HCT116 (cell line): ENCODE measurements around the gene ST6GALNAC2. TPM values are rescaled to one million over a fixed set of nuclear protein-coding genes. Genes with fewer than 3 reads are reported as not detected.

Experiments
- ATAC-seq: fragments of 200-7000 bp; cut with Tn5 transposase; 2 replicates; pipeline ENCODE4 v1.9.1; 2020; ENCODE audit warnings: mild to moderate bottlenecking, moderate library complexity
- BruUV-seq: library from RNA; stranded (reverse); fragments of 400-500 nt; replicated peaks from 2 replicates; lab custom pipeline; 2021; lab: Mats Ljungman, UMichigan
- CTCF ChIA-PET: fragments of 300-600 bp; sonication (Branson Sonifier 250); formaldehyde crosslinking; loops from one replicate; lab custom pipeline; 2021; ENCODE audit warnings: antibody characterized with exemption; lab: Charles Lee
- POLR2A ChIA-PET: fragments of 300-600, 350-600 bp; sonication (Branson Sonifier 250); formaldehyde crosslinking; loops from one replicate; lab custom pipeline; 2021; ENCODE audit warnings: antibody characterized with exemption; lab: Charles Lee
- RAD21 ChIA-PET, 2 experiments: fragments of 300-600 bp; sonication (Branson Sonifier 250); formaldehyde crosslinking; loops; one replicate each; lab custom pipeline; 2023; ENCODE audit warnings: low total read pairs in 2 of 2; ENCODE audit not compliant: uncharacterized antibody in 2 of 2, unreplicated experiment in 2 of 2, low non-redundant PET in 1 of 2; lab: Charles Lee
- DNase-seq: peaks from one replicate; pipeline ENCODE4 v3.0.0-alpha.2; 2010; ENCODE audit warnings: low read depth, low spot score
- H2AFZ ChIP-seq: fragments of 200-600 bp; shearing (Covaris generic), sonication (generic); 2 replicates; pipeline ENCODE4 v1.6.1; 2017; ENCODE audit warnings: low read depth, mixed run types, mixed read lengths, antibody characterized with exemption, low read length; ENCODE audit not compliant: poor library complexity, severe bottlenecking
- H3K27ac ChIP-seq: 2 replicates; pipeline ENCODE4 v1.5.1; 2012; ENCODE audit warnings: low read depth, low read length
- H3K27me3 ChIP-seq: fragments of 200-600 bp; sonication (generic); 2 replicates; pipeline ENCODE4 v1.6.1; 2016; ENCODE audit warnings: mixed run types, low read length, mixed read lengths; ENCODE audit not compliant: insufficient read depth
- H3K36me3 ChIP-seq, 2 experiments: fragments of 200-500 bp in 1 of 2; fragments of 200-600 bp in 1 of 2; sonication (Bioruptor generic) in 1 of 2; sonication (generic) in 1 of 2; 2 replicates each; pipeline versions ENCODE4 v1.5.1 to v1.6.1; 2014 to 2016; ENCODE audit warnings: low read length in 2 of 2, inconsistent platforms in 1 of 2, mixed read lengths in 1 of 2, mixed run types in 1 of 2; ENCODE audit not compliant: insufficient read depth in 2 of 2, control insufficient read depth in 1 of 2
- H3K4me1 ChIP-seq, 2 experiments: fragments of 200-600 bp in 1 of 2; sonication (generic) in 1 of 2; 2 replicates each; pipeline versions ENCODE4 v1.5.1 to v1.6.1; 2012 to 2017; ENCODE audit warnings: low read length in 2 of 2, inconsistent platforms in 1 of 2, mild to moderate bottlenecking in 1 of 2, mixed read lengths in 1 of 2, mixed run types in 1 of 2, moderate library complexity in 1 of 2; ENCODE audit not compliant: insufficient read depth in 2 of 2, control insufficient read depth in 1 of 2
- H3K4me2 ChIP-seq: fragments of 200-600 bp; sonication (generic); 2 replicates; pipeline ENCODE4 v1.6.1; 2017; ENCODE audit warnings: mixed run types, low read length, mixed read lengths
- H3K4me3 ChIP-seq, 2 experiments: fragments of 200-600 bp in 1 of 2; sonication (generic) in 1 of 2; replicated peaks in 1 of 2; 2 replicates each; pipeline ENCODE4 v1.5.1; 2011 to 2016; ENCODE audit warnings: low read length in 2 of 2, control low read depth in 1 of 2, low read depth in 1 of 2, mild to moderate bottlenecking in 1 of 2, mixed read lengths in 1 of 2, mixed run types in 1 of 2
- H3K79me2 ChIP-seq: fragments of 200-600 bp; sonication (generic); 2 replicates; pipeline ENCODE4 v1.6.1; 2017; ENCODE audit warnings: mild to moderate bottlenecking, mixed run types, low read length, moderate library complexity, mixed read lengths; ENCODE audit not compliant: insufficient read depth
- H3K9ac ChIP-seq: fragments of 200-600 bp; sonication (generic); 2 replicates; pipeline ENCODE4 v1.6.1; 2016; ENCODE audit warnings: low read length, mixed read lengths
- H3K9me2 ChIP-seq: fragments of 200-600 bp; sonication (generic), shearing (Covaris generic); 2 replicates; pipeline ENCODE4 v1.6.1; 2017; ENCODE audit warnings: mixed run types, mild to moderate bottlenecking, moderate library complexity; ENCODE audit not compliant: insufficient read depth
- H3K9me3 ChIP-seq, 2 experiments: fragments of 200-500 bp in 1 of 2; fragments of 200-600 bp in 1 of 2; sonication (Bioruptor generic) in 1 of 2; sonication (generic) in 1 of 2; 2 replicates each; pipeline ENCODE4 v1.6.1; 2014 to 2017; ENCODE audit warnings: low read length in 2 of 2, mixed read lengths in 2 of 2, inconsistent platforms in 1 of 2, low read depth in 1 of 2, mild to moderate bottlenecking in 1 of 2, mixed run types in 1 of 2, moderate library complexity in 1 of 2; ENCODE audit not compliant: control insufficient read depth in 1 of 2, insufficient read depth in 1 of 2
- H4K20me1 ChIP-seq: fragments of 200-600 bp; sonication (generic), shearing (Covaris generic); 2 replicates; pipeline ENCODE4 v1.6.1; 2017; ENCODE audit warnings: mixed run types, mild to moderate bottlenecking, moderate library complexity; ENCODE audit not compliant: insufficient read depth
- EZH2phosphoT487 ChIP-seq: fragments of 200-600 bp; IDR thresholded peaks from 2 replicates; pipeline ENCODE4 v1.6.1; 2018; ENCODE audit warnings: antibody characterized with exemption, borderline replicate concordance
- JUND ChIP-seq: IDR thresholded peaks from 2 replicates; pipeline ENCODE4 v1.6.1; 2012
- RAD21 ChIP-seq: IDR thresholded peaks from 2 replicates; pipeline ENCODE4 v1.6.1; 2012; ENCODE audit warnings: low read depth, mild to moderate bottlenecking
- intact Hi-C: fragments of 100-400 bp; cut with micrococcal nuclease; formaldehyde crosslinking; loops from 2 replicates; pipeline ENCODE4 v1.10.0; 2022
- total RNA-seq: library from RNA; stranded (reverse); gene quantifications from one replicate; pipeline ENCODE4 v1.2.1, GENCODE V29; 2021; ENCODE audit not compliant: unreplicated experiment
- TF ChIP-seq, protein P1 (sequence below), 3 experiments: fragments of 200-600 bp in 1 of 3; sonication (generic) in 1 of 3; IDR thresholded peaks in 2 of 3; conservative IDR thresholded peaks in 1 of 3; 2 replicates each; pipeline ENCODE4 v1.5.1; 2012 to 2017; ENCODE audit warnings: low read depth in 2 of 3, low read length in 2 of 3, antibody characterized with exemption in 1 of 3, borderline replicate concordance in 1 of 3, control low read depth in 1 of 3, mild to moderate bottlenecking in 1 of 3, mixed read lengths in 1 of 3, mixed run types in 1 of 3, moderate library complexity in 1 of 3; ENCODE audit not compliant: insufficient read depth in 1 of 3

ST6GALNAC2 gene
- total RNA-seq, 1 experiment from 2014 or later, result 14.7 TPM

DNA sequence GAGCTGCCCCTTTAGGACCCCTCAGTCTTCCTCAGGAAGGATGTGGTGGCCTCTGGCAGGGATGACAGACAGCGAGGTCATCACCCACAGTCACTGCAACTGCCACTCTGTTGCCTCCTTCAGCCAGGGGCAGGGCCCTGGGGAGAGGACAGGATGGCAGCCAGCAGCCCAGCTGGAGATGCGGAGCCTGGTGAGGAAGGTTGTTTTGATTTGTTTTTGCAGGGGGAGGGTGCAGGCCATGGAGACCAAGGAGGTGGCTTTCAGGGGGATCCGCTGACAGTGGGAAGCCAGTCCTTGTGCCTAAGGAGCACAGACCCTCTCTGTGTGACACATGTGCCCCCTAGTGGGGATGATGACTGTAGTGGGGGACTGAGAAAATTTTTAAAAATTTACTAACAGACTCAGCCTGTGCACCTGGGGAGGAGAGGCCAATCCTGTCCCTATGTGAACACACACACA, 38.4 kb downstream of the ST6GALNAC2 start:
- Histone ChIP-seq H3K27me3 (no peaks in the 10 kb centered on the region), H3K4me1 (peaks cover 0 to 13% of the 10 kb centered on the region in 2 experiments; a peak in 2 of 4 replicates), H3K79me2 (no peaks in the 10 kb centered on the region), H4K20me1 (no peaks in the 10 kb centered on the region), H3K4me2 (peak overlapping the region; percentile 17; the same call in 1 of the 2 replicates), H3K9me3 (no peaks in the 10 kb centered on the region), H3K27ac (no peak overlapping the region), H3K36me3 (no peaks in the 10 kb centered on the region), H3K4me3 (no peak overlapping the region), H3K9me2 (no peaks in the 10 kb centered on the region)
- intact Hi-C loops, result loop anchor here (1.0 to 2.0 kb wide), 2 partner anchors 24 to 82 kb away; no protein-coding TSS in a partner anchor
- no TSS peak for BruUV-seq
- ChIA-PET POLR2A (interaction anchor here (0.7 to 0.8 kb wide), 2 partner anchors 23 to 24 kb away, joined by 3 to 5 read pairs; no protein-coding TSS in a partner anchor), RAD21 (interaction anchor here in 1 of 2 experiments (1.0 kb wide), 1 partner anchor 24 kb away, joined by 3 read pairs; no protein-coding TSS in a partner anchor)
- DNase-seq, result no peak
- TF ChIP-seq EZH2phosphoT487, result no peak
- TF ChIP-seq JUND, result no peak
- TF ChIP-seq, protein P1, sequence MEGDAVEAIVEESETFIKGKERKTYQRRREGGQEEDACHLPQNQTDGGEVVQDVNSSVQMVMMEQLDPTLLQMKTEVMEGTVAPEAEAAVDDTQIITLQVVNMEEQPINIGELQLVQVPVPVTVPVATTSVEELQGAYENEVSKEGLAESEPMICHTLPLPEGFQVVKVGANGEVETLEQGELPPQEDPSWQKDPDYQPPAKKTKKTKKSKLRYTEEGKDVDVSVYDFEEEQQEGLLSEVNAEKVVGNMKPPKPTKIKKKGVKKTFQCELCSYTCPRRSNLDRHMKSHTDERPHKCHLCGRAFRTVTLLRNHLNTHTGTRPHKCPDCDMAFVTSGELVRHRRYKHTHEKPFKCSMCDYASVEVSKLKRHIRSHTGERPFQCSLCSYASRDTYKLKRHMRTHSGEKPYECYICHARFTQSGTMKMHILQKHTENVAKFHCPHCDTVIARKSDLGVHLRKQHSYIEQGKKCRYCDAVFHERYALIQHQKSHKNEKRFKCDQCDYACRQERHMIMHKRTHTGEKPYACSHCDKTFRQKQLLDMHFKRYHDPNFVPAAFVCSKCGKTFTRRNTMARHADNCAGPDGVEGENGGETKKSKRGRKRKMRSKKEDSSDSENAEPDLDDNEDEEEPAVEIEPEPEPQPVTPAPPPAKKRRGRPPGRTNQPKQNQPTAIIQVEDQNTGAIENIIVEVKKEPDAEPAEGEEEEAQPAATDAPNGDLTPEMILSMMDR (IDR thresholded peaks at IDR 0.05 in 2 of 3, conservative IDR thresholded peaks at IDR 0.05 in 1 of 3; ENCODE audit: borderline replicate concordance in 1 of 3, insufficient read depth in 1 of 3, low read depth in 2 of 3, low read length in 2 of 3), result peak; percentile 80 to 92 (median 90)
- peak; percentile 92 for TF ChIP-seq RAD21
- TF ChIP-seq, all 23 proteins: peak for 2
- CTCF ChIA-PET, result interaction anchor here (0.6 to 2.7 kb wide), 6 partner anchors 8 to 139 kb away, joined by 3 to 22 read pairs (median 6); no protein-coding TSS in a partner anchor
- H2AFZ ChIP-seq, result no peak overlapping the region
- H3K9ac ChIP-seq, result no peak overlapping the region
- peak; percentile 96 for ATAC-seq
